ENCODE measurements around the gene SLC45A3.

DNA sequence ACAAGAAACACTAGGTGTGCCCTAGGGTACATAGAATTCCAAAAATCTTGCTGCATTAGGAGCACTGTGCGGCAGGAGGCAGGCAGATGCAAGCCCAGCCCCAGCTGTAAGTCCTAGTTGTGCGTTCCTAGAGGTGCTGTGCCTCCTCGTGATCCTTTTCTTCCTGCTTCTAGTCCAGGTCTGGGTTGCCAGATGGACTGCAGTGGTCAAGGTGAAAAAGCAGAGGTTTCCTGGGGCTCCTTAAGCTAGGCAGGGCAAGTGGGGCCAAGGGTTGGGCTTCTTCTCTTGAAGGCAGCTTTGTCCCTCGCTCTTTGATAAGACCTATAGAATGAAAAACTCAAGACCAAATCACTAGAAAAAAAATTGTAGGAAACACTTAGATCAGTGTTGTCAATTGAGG, 21.6 kb upstream of the SLC45A3 start:
- no peak for TF ChIP-seq EP300 (IDR thresholded peaks at IDR 0.05)
- TF ChIP-seq, protein P1, sequence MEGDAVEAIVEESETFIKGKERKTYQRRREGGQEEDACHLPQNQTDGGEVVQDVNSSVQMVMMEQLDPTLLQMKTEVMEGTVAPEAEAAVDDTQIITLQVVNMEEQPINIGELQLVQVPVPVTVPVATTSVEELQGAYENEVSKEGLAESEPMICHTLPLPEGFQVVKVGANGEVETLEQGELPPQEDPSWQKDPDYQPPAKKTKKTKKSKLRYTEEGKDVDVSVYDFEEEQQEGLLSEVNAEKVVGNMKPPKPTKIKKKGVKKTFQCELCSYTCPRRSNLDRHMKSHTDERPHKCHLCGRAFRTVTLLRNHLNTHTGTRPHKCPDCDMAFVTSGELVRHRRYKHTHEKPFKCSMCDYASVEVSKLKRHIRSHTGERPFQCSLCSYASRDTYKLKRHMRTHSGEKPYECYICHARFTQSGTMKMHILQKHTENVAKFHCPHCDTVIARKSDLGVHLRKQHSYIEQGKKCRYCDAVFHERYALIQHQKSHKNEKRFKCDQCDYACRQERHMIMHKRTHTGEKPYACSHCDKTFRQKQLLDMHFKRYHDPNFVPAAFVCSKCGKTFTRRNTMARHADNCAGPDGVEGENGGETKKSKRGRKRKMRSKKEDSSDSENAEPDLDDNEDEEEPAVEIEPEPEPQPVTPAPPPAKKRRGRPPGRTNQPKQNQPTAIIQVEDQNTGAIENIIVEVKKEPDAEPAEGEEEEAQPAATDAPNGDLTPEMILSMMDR (IDR thresholded peaks at IDR 0.05) = no peak
- no peak for TF ChIP-seq POLR2AphosphoS5 (IDR thresholded peaks at IDR 0.05)

Measured in stomach (tissue), 4 donors.